ENCODE data around the gene GSTO2.

GSTO2 gene

GRCh38 chr10:104284846-104285245 lies 15.9 kb downstream of the GSTO2 start:
- no peaks in the 10 kb centered on the region for H3K9me3 ChIP-seq (ENCODE audit: insufficient read depth, low read length, severe bottlenecking)
- H3K4me1 ChIP-seq (ENCODE audit: insufficient read depth, low read length) = no peaks in the 10 kb centered on the region
- no peaks in the 10 kb centered on the region for H3K36me3 ChIP-seq (ENCODE audit: insufficient read depth, low read length)
- no peaks in the 10 kb centered on the region for H3K79me2 ChIP-seq (ENCODE audit: insufficient read depth, low read length)
- H2AFZ ChIP-seq (ENCODE audit: low read depth, low read length) = no peak overlapping the region
- TF ChIP-seq EZH2 (IDR thresholded peaks at IDR 0.05; ENCODE audit: borderline replicate concordance, low read depth, low read length, severe bottlenecking) (no peak), CTCF (IDR thresholded peaks at IDR 0.05; ENCODE audit: borderline replicate concordance, extremely low read depth, low read length, poor library complexity, severe bottlenecking) (no peak)
- H3K4me3 ChIP-seq (ENCODE audit: low read depth in 1 of 2, low read length in 2 of 2) = no peak overlapping the region
- peaks cover 10% of the 10 kb centered on the region for H3K27me3 ChIP-seq (ENCODE audit: insufficient read depth, low read length, poor library complexity)
- no peak overlapping the region for H3K9ac ChIP-seq (ENCODE audit: low read depth, low read length)
- ATAC-seq (ENCODE audit: insufficient read depth, low read depth) (no peak), DNase-seq (no peak)
- no peaks in the 10 kb centered on the region for H4K20me1 ChIP-seq (ENCODE audit: insufficient read depth, low read length)
- H3K27ac ChIP-seq (ENCODE audit: low read length) = no peak overlapping the region
- H3K4me2 ChIP-seq (ENCODE audit: insufficient read depth, low read length) = no peak overlapping the region

GRCh38 chr10:104286939-104287338 lies 18.0 kb downstream of the GSTO2 start:
- DNase-seq (no peak), ATAC-seq (ENCODE audit: insufficient read depth, low read depth) (no peak)
- Histone ChIP-seq H3K27ac (ENCODE audit: low read length) (no peak overlapping the region), H3K36me3 (ENCODE audit: insufficient read depth, low read length) (no peaks in the 10 kb centered on the region), H3K9ac (ENCODE audit: low read depth, low read length) (no peak overlapping the region), H3K4me2 (ENCODE audit: insufficient read depth, low read length) (no peak overlapping the region), H3K27me3 (ENCODE audit: insufficient read depth, low read length, poor library complexity) (peaks cover 19% of the 10 kb centered on the region), H4K20me1 (ENCODE audit: insufficient read depth, low read length) (no peaks in the 10 kb centered on the region), H3K4me3 (ENCODE audit: low read depth in 1 of 2, low read length in 2 of 2) (no peak overlapping the region), H3K79me2 (ENCODE audit: insufficient read depth, low read length) (no peaks in the 10 kb centered on the region), H2AFZ (ENCODE audit: low read depth, low read length) (no peak overlapping the region), H3K4me1 (ENCODE audit: insufficient read depth, low read length) (peaks cover 5% of the 10 kb centered on the region), H3K9me3 (ENCODE audit: insufficient read depth, low read length, severe bottlenecking) (no peaks in the 10 kb centered on the region)
- TF ChIP-seq CTCF (IDR thresholded peaks at IDR 0.05; ENCODE audit: borderline replicate concordance, extremely low read depth, low read length, poor library complexity, severe bottlenecking) = no peak
- no peak for TF ChIP-seq EZH2 (IDR thresholded peaks at IDR 0.05; ENCODE audit: borderline replicate concordance, low read depth, low read length, severe bottlenecking)

- DNase-seq = no peak
- Histone ChIP-seq H3K27ac (ENCODE audit: low read length) (no peak overlapping the region), H2AFZ (ENCODE audit: low read depth, low read length) (no peak overlapping the region), H3K79me2 (ENCODE audit: insufficient read depth, low read length) (no peaks in the 10 kb centered on the region), H3K27me3 (ENCODE audit: insufficient read depth, low read length, poor library complexity) (peaks cover 13% of the 10 kb centered on the region), H4K20me1 (ENCODE audit: insufficient read depth, low read length) (no peaks in the 10 kb centered on the region), H3K9ac (ENCODE audit: low read depth, low read length) (no peak overlapping the region), H3K36me3 (ENCODE audit: insufficient read depth, low read length) (no peaks in the 10 kb centered on the region), H3K4me1 (ENCODE audit: insufficient read depth, low read length) (peaks cover 5% of the 10 kb centered on the region), H3K9me3 (ENCODE audit: insufficient read depth, low read length, severe bottlenecking) (no peaks in the 10 kb centered on the region), H3K4me3 (ENCODE audit: low read depth in 1 of 2, low read length in 2 of 2) (no peak overlapping the region), H3K4me2 (ENCODE audit: insufficient read depth, low read length) (no peak overlapping the region)
- TF ChIP-seq EZH2 (IDR thresholded peaks at IDR 0.05; ENCODE audit: borderline replicate concordance, low read depth, low read length, severe bottlenecking) (no peak), CTCF (IDR thresholded peaks at IDR 0.05; ENCODE audit: borderline replicate concordance, extremely low read depth, low read length, poor library complexity, severe bottlenecking) (no peak)
- ATAC-seq (ENCODE audit: insufficient read depth, low read depth) = no peak
Measured at GRCh38 chr10:104288355-104288754, 19.4 kb downstream of the GSTO2 start.

GRCh38 chr10:104291439-104291951 lies 22.5 kb downstream of the GSTO2 start:
- DNase-seq = peak; percentile 86
- Histone ChIP-seq H3K27ac (ENCODE audit: low read length) (no peak overlapping the region), H3K9ac (ENCODE audit: low read depth, low read length) (no peak overlapping the region), H3K79me2 (ENCODE audit: insufficient read depth, low read length) (no peaks in the 10 kb centered on the region), H3K36me3 (ENCODE audit: insufficient read depth, low read length) (no peaks in the 10 kb centered on the region), H2AFZ (ENCODE audit: low read depth, low read length) (peak overlapping the region; percentile 65), H3K9me3 (ENCODE audit: insufficient read depth, low read length, severe bottlenecking) (no peaks in the 10 kb centered on the region), H3K27me3 (ENCODE audit: insufficient read depth, low read length, poor library complexity) (peaks cover 37% of the 10 kb centered on the region), H3K4me3 (ENCODE audit: low read depth in 1 of 2, low read length in 2 of 2) (no peak overlapping the region), H4K20me1 (ENCODE audit: insufficient read depth, low read length) (no peaks in the 10 kb centered on the region), H3K4me2 (ENCODE audit: insufficient read depth, low read length) (peak overlapping the region; percentile 45; the same call in 1 of the 2 replicates), H3K4me1 (ENCODE audit: insufficient read depth, low read length) (peaks cover 5% of the 10 kb centered on the region)
- peak; percentile 99 for ATAC-seq (ENCODE audit: insufficient read depth, low read depth)
- TF ChIP-seq EZH2 (IDR thresholded peaks at IDR 0.05; ENCODE audit: borderline replicate concordance, low read depth, low read length, severe bottlenecking) (no peak), CTCF (IDR thresholded peaks at IDR 0.05; ENCODE audit: borderline replicate concordance, extremely low read depth, low read length, poor library complexity, severe bottlenecking) (peak; percentile 99)
